Measurements from ENCODE around the gene RAB36.

- TF ChIP-seq, protein P1, sequence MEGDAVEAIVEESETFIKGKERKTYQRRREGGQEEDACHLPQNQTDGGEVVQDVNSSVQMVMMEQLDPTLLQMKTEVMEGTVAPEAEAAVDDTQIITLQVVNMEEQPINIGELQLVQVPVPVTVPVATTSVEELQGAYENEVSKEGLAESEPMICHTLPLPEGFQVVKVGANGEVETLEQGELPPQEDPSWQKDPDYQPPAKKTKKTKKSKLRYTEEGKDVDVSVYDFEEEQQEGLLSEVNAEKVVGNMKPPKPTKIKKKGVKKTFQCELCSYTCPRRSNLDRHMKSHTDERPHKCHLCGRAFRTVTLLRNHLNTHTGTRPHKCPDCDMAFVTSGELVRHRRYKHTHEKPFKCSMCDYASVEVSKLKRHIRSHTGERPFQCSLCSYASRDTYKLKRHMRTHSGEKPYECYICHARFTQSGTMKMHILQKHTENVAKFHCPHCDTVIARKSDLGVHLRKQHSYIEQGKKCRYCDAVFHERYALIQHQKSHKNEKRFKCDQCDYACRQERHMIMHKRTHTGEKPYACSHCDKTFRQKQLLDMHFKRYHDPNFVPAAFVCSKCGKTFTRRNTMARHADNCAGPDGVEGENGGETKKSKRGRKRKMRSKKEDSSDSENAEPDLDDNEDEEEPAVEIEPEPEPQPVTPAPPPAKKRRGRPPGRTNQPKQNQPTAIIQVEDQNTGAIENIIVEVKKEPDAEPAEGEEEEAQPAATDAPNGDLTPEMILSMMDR (IDR thresholded peaks at IDR 0.05) = no peak
- no peak for TF ChIP-seq POLR2A (IDR thresholded peaks at IDR 0.05)
These were observed 8.7 kb downstream of the RAB36 start for GRCh38 chr22:23153994-23154393.
